NOMO-1 (cell line): ENCODE data around the gene PCDH8.

Source experiments
- DNase-seq, 2 experiments: peaks; one replicate each; lab custom pipeline; 2025; ENCODE audit not compliant: unreplicated experiment in 2 of 2; lab: John Stamatoyannopoulos, UW

PCDH8 gene, protein sequence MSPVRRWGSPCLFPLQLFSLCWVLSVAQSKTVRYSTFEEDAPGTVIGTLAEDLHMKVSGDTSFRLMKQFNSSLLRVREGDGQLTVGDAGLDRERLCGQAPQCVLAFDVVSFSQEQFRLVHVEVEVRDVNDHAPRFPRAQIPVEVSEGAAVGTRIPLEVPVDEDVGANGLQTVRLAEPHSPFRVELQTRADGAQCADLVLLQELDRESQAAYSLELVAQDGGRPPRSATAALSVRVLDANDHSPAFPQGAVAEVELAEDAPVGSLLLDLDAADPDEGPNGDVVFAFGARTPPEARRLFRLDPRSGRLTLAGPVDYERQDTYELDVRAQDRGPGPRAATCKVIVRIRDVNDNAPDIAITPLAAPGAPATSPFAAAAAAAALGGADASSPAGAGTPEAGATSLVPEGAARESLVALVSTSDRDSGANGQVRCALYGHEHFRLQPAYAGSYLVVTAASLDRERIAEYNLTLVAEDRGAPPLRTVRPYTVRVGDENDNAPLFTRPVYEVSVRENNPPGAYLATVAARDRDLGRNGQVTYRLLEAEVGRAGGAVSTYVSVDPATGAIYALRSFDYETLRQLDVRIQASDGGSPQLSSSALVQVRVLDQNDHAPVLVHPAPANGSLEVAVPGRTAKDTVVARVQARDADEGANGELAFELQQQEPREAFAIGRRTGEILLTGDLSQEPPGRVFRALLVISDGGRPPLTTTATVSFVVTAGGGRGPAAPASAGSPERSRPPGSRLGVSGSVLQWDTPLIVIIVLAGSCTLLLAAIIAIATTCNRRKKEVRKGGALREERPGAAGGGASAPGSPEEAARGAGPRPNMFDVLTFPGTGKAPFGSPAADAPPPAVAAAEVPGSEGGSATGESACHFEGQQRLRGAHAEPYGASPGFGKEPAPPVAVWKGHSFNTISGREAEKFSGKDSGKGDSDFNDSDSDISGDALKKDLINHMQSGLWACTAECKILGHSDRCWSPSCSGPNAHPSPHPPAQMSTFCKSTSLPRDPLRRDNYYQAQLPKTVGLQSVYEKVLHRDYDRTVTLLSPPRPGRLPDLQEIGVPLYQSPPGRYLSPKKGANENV

DNA sequence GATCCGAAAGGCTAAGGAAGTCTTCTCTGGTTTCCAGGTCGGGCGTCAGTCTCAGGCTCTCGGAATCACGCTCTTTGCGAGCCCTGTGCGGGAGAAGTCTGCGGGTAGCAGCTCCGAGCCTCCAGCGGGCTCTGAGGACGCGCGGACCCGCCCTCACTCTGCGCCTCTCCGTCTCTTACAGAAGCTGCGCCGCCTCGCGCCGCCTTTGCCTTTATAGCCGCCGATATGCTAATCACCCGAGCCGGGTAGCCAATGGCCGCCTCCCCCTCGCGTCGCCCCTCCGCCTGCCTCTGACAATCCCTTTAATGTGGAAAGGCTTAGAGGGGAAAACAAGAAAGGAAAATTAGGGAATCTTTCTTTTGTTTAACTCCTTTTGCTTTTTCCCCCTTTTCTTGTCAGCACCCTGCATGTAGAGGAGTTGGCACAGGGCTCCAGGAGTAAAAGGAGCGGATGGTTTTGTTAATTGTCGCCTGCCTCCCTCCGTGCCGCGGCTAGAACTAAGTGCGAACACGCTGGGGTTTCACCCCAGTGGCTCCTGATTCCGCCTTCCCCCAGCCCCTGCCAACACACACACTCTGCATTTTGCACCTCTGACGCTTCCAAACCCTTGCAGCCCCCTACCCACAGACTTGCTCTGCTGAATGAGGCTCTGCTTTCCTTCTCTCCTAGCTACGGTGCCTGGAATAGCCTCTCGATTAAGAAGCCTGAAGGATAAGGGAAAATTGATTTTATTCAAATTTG lies at the start of gene PCDH8:
PCDH8 (minus strand) TSS at position 186 of the 741 bp plus-strand sequence. CDS start 204 bp downstream, outside the sequence.
- DNase-seq, result no peak

DNA sequence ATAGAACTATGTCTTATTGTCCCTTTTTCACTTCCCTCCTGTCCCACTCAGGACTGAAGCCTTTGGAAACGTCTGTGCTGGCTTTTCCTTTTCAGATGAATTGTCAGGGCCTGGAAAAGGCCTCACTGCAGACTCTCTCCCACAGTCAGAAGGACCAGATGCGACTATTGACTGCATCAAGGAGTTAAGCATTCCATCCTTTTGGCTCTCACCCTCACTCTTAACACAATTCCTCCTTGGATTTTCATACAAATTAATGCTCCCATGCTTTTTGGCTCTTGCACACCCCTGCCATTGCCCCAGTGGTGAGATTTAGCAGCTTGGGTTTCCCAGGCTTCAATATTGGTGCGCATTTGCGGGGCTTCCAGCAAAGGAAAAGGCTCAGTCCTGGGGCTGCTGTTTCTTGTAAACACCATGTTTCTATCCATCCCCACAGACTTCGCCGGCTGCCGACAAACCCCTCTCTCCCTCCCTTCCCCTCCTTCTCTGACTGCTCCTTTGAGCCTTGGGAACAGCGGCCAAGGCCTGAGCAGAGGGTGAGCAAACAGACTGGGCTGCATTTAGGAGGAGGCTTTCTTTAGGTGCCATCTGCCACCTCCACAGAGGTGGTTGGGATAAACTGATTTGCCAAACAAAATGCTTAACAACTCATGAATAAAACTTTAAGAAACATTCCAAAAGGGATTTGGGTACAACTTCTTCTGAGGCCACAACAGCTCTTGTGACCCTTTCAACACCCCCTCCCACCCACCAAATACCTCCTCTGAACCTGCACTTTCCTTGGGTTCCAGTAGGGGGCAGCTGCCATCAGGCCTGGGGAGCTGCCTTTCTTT lies 48.6 kb upstream of the PCDH8 start:
- no peak for DNase-seq

DNA sequence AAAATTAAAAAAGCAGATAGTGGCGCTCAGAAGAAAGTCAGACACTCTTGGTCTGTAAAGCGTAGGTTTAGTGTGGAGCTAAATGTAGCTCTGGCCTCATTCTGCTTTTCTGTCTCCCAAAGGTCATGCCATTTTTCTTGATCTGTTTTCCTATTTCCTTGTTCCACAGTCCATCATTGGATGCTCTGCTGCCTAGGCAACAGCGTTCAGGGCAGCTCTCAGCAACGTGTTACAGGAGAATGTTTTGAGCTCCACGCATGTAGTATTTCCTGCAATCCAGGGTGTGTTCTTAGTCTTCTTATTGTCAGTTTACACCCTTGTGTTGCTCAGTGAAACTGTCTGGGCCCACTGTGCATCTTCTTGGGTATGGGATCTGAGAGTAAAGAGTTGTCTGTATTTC lies 46.0 kb upstream of the PCDH8 start:
- DNase-seq, result no peak

DNA sequence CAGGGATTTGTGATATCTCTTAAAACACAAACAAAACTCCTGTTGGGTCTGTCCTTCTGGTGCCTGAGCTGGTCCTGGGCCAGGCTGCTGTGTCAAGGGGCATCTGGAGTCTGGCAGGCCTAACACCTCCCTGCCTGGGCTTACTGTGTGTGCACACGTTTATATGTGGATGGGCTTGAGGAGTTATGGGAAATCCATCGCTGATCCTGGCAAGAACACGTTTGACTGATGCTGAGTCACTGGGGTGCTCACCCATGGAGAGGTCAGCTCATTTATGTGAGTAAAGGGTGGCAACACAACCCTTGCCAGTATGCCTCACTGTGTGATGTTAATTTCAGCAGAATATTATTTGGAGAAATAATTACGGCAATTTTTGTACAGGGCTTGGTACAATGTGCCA lies 44.5 kb upstream of the PCDH8 start:
- no peak for DNase-seq

DNA sequence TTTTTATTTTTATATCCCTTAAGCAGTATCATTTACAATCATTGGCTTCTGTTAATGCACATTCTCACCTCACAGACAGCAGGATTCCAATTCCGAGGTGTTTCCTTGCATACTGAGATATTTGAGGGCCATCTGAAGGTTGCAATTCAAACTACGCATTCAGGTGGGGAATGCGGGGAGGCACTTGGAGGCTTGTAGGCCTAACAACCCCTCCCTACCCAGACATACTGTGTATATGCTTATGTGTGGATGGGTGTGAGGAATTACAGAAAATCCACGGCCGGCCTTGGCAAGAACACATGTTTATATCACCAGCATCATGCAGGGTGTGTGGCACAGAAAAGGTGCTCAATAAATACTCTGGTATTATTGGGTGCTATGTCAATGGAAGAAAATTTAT lies 43.3 kb upstream of the PCDH8 start:
- no peak for DNase-seq

DNA sequence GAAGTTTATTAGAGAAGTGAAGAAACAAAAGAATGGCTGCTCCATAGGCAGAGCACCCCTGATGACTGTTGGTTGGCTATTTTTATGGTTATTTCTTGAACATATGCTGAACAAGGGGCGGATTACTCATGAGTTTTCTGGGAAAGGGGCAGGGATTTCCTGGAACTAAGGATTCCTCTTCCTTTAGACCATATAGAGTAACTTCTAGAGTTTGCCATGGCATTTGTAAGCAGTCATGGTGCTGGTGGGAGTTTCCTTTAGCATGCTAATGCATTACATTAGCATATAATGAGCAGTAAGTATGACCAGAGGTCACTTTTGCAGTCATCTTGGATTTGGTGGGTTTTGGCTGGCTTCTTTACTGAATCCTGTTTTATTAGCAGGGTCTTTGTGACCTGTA lies 38.7 kb upstream of the PCDH8 start:
- DNase-seq, result no peak

DNA sequence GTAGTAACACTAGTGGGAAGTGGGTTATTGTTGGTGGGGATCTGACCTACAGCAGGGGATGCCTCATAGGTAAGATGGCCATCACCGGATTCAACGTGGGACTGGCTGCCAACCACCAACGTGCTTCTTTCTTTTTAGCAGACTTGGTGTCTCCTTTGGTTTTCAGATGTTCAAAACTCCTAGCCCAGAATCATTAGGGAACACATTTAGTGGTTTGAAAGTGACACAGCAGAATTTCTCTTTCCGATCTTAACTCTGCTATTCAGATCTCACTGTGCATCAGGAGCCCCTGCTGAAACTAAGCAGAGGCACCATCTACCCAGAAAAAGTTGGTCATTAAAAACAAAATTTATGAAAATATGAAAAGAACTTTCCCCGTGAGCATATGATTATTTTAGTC lies 36.7 kb upstream of the PCDH8 start:
- DNase-seq, result no peak

DNA sequence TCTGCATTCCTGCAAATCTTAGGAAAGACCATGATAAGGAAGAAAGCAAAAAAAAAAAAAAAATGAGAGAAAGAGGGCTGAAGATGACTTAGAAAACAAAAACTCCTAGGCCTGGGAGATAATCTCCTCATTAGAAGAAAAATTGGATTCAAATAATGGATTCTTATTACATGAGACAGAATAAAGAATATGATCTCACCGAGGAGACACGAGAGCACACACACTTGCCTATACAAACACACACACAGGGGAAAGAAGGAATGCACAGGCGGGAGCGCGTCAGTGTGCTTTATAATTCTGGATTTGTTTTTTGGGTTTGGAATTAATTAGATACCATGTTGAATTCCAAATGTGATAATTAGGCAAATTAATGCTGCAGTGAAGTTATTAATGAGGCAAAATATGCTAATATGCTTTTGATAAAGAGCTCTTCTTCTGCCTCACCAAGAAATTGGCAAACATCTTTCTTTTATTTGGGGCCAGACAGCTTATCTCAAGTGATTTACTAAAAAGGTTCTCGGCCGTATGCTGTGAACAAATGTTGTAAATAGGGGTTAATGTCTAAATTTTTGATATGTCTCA lies 36.1 kb upstream of the PCDH8 start:
- no peak for DNase-seq

DNA sequence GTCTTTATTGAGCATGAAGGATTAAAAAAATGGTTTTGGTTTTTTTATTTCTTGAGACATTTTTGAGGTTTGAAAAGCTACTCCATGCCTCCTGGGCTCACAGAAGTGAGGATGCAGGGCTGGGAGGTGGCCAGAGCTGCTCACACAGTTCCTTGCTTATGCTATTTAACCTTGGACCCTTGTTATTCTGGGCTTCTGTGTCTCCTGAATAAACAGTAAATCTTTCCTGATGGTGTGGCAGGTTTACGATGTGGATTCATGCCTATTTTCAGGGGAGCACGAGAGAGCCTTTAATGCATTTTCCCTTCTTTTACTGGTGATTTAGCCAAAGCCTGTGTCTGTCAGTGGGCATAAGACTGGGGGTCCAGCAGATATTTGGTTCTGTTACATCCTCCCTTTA lies 34.3 kb upstream of the PCDH8 start:
- no peak for DNase-seq

DNA sequence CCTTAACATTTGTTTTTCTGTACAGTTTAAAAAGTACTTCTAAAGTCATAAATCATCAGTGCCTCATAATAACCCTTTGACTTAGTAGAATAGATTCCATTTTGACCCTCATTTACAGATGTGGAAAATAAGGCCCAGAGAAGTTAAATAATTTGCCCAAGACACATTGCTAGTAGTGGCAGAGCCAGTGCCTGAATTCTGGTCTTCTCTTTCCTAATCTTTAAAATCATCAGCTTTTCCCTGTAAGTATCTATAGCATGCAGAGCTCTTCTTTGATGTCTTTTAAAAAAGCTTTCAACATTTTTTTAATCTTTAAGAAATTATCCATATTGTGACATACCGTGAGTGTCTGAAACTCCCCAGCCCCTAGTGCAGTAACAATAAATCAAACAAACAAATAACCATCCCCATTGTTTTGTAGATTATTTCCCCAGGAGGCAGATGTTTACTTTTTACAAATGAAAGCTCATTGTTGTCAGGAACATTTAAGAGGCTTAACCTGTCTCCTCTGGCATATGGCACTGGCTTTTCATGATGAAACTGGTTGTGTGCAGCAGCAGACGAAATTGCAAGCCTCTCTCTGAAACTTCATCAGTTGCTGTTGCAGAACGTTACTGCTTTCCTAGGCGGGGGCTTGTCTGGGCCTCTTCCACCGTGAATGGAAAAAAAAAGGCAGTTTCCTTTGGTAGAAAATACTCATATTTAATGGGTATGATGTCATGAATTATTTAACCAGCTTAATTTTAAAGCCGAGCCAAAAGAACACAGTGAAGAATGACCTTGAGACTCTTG lies 31.7 kb upstream of the PCDH8 start:
- DNase-seq, result no peak

DNA sequence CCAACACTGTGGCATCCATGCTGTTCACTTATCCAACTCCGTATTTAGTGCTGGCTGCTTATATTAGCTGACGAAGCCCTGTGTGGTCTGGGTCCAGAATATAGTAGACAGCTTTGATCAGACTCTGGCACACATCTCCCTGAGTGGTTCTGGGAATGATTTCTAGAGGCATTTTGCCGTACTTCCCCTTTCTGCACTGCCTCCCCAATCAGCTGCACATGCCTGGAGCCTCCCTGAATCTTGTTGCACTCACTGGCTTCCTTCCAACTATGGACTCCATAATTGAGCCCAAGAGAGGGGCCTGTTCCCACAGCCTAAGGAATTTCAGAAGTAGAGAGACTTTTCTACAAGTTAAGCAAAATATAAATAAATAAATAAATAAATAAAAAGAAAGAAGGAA lies 30.4 kb upstream of the PCDH8 start:
- no peak for DNase-seq

DNA sequence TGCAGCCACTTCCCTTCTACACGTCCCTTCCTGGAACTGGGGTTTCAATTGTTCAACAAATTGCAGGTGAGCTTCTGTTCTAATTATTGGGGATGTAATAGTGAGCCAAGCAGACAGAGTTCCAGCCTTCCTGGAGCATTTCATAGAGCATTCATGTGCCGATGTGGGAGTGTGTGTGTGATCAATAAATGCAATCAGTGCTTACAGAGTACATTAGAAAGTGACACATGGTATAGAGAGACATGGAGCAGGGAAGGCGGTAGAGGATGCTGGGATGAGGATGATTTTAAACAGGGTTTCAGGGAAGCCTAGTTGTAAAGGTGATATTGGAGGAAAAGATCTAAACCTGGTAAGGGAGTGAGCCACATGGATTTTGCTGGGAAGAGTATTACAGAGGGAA lies 21.7 kb upstream of the PCDH8 start:
- no peak for DNase-seq

DNA sequence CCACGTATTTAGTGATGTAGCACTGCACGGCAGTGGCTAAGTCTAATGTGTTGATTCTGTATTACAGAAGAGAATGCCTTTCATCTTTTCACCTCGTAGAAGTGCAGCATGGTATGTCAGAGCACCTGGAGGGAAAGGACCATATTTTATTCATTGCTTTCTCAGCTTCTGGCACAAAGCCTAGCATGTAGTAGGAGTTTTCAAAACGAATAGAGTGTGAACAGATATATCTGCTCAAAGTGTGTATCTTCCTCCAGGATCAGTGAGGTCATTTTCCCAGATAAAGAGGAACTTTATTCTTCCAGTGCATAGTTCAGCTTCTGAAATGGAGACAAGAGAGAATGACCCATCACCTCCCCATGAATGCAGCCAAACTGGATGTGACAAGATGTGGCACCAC lies 21.2 kb upstream of the PCDH8 start:
- DNase-seq, result no peak

DNA sequence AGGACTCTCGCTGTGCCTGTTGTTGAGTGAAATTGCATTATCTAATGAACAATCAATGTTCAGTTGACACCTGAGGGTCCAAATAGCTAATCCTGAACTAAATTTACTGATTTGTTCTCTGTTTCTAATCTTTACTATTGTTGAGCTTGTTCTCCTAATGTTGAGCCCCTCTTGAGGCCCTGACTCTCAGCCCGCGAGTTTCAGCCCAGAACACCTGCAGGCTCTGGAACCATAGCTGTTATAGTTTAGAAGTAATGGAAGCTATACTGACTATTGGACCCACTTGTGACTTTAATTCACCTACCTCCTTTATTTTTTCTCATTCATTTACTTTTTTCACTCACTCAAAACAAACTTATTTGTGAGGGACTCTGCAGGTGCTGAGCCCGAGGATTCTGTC lies 20.6 kb upstream of the PCDH8 start:
- DNase-seq, result no peak

DNA sequence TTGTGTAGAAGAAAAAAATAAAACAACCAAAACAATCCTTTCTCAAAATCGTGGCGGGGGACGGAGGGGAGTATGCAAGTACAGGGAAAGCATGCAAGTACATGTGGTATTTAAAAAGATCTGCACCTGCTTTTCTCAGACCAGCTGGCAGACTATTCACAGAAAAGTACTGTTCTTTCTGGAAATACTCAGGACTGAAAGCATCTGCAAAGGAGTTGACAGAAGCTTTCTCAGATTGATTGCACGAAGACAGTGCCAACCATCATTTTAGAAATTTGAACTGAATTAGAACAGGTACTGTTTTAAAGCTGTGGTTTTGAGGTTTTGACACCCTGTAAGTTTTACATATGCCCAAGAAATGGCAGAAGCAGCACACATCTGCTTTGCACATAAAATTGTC lies 19.8 kb upstream of the PCDH8 start:
- DNase-seq, result no peak

DNA sequence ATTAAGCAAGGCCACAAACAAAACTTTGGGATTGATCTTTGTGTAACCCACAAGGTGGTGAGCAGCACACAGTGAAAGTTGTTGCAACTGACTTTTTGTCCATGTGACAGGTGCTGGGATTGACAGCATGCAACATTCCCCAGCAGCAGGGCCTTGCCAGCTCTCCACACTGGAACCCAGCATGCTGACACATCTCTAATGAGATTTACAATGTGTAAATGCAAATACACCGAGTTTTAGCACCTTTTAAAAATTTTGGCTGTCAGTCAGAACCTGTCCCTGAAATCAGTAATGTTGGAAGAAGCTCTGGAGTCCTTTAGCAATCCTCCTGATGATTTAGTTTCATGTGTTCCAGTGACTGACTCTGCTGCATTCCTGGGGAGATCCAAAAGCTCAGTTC lies 16.5 kb upstream of the PCDH8 start:
- DNase-seq, result no peak

DNA sequence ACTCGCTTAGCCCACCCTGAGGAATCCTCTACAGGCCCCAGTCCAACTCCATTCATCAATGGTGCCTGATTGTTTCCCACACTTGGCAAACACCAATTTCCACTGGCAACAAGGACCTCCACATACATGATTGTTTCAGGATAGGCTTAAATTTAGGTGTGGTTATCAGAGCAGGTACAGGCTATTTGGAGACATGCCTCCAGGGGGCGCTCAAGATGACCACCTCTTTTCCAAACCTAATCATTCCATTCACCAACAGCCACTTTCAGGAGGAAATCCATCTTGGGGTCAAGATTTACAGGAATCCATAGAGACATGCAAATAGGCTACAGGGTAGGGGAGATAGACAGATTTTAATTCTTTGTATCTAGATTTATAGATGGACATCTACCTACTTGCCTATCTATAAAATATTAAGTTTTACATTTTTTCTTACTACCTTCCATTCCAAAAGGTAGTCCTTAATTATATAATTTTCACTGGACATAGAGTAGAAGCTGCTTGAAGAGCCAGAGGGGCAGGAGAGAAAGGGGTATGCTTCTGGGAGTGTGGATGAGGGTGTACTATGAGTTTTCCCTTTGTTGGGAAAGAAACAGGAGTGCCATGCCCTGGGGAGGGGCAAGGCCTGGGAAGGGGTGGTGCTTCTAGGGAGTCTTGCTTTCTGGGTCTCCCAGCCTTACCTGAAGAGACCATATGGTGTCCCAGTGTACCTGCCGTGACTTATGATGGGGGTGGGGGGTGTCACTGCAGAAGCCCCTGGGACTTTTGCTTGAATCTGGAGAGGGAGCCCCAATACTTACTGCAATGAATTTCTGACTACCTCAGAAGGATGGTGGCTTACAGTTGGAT lies 14.1 kb upstream of the PCDH8 start:
- DNase-seq, result no peak

DNA sequence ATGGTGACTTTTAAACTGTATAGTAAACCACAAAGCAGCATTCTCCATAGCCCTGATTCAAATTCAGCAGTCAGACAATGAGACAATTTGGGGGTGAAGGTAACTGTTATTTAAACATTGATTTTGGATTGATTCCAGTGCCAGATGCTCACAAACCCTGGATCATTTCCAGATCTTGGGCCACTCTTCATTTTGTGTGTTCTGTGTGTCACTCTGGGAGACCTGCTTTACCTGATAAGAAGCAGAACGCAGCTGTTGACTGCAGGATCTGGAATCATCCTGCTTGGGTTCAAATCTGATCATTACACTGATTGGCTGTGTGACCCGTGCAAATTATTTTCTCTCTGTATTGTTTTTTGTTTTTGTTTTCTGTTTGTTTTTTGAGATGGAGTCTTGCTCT lies 4.0 kb upstream of the PCDH8 start:
- DNase-seq, result no peak
